HepG2 (cell line): ENCODE measurements around the gene LAMB4. TPM values are rescaled to one million over a fixed set of nuclear protein-coding genes. Genes with fewer than 3 reads are reported as not detected.

ENCODE experiments used
- ATAC-seq: fragments of 200-7000 bp; cut with Tn5 transposase; 3 replicates; pipeline ENCODE4 v1.9.1; 2020; ENCODE audit warnings: mild to moderate bottlenecking, moderate library complexity
- BruUV-seq: library from RNA; stranded (reverse); fragments of 400-500 nt; replicated peaks from 2 replicates; lab custom pipeline; 2021; lab: Mats Ljungman, UMichigan
- CTCF ChIA-PET: fragments of 300-600 bp; formaldehyde crosslinking; extraction: SDS; loops from one replicate; lab custom pipeline; 2021; ENCODE audit warnings: low total read pairs, inconsistent platforms, low intra/inter-chr PET ratio; lab: Yijun Ruan, JAX
- POLR2A ChIA-PET: fragments of 350-600 bp; sonication (Branson Sonifier 250); formaldehyde crosslinking; loops from one replicate; lab custom pipeline; 2020; ENCODE audit warnings: antibody characterized with exemption, inconsistent platforms; lab: Yijun Ruan, JAX
- DNase-seq: peaks from one replicate; pipeline ENCODE4 v3.0.0-alpha.2; 2015; ENCODE audit warnings: low spot score
- FAIRE-seq: peaks from 3 replicates; lab custom pipeline; 2011; peaks lifted over from hg19 to GRCh38; lab: Jason Lieb, UNC
- H2AFZ ChIP-seq: one replicate; pipeline ENCODE4 v1.6.1; 2011; ENCODE audit warnings: low read length, inconsistent platforms
- H3K27ac ChIP-seq: fragments of 300-600 bp; 3 replicates; pipeline ENCODE4 v1.8.0; 2011; ENCODE audit warnings: mixed run types, mild to moderate bottlenecking, mixed read lengths, low read length, inconsistent platforms; ENCODE audit not compliant: insufficient read depth; ENCODE audit errors: extremely low read length
- H3K27me3 ChIP-seq, 2 experiments: fragments of 200-600 bp in 1 of 2; 2 replicates in 1 of 2; 3 replicates in 1 of 2; pipeline versions ENCODE4 v1.6.0 to v1.8.0; 2011; ENCODE audit warnings: low read length in 2 of 2, mild to moderate bottlenecking in 2 of 2, moderate library complexity in 2 of 2, inconsistent platforms in 1 of 2; ENCODE audit not compliant: insufficient read depth in 2 of 2, control insufficient read depth in 1 of 2
- H3K36me3 ChIP-seq, 2 experiments: fragments of 200-600 bp in 1 of 2; replicated peaks in 1 of 2; 2 replicates in 1 of 2; 3 replicates in 1 of 2; pipeline versions ENCODE4 v1.5.1 to v1.8.0; 2011; ENCODE audit warnings: low read length in 2 of 2, inconsistent platforms in 1 of 2; ENCODE audit not compliant: insufficient read depth in 2 of 2, control insufficient read depth in 1 of 2
- H3K4me1 ChIP-seq: 2 replicates; pipeline ENCODE4 v1.5.1; 2012; ENCODE audit warnings: low read length, inconsistent platforms; ENCODE audit not compliant: insufficient read depth
- H3K4me2 ChIP-seq: 2 replicates; pipeline ENCODE4 v1.6.0; 2011; ENCODE audit warnings: low read depth, low read length, inconsistent platforms
- H3K4me3 ChIP-seq, 3 experiments: fragments of 200-600 bp in 1 of 3; sonication (generic), shearing (Covaris generic) in 1 of 3; replicated peaks in 1 of 3; 2 replicates each; pipeline ENCODE4 v1.5.1; 2011 to 2016; ENCODE audit warnings: low read length in 3 of 3, inconsistent platforms in 2 of 3, low read depth in 2 of 3, mild to moderate bottlenecking in 2 of 3, control low read depth in 1 of 3, mixed read lengths in 1 of 3; ENCODE audit not compliant: insufficient read depth in 1 of 3
- H3K79me2 ChIP-seq: one replicate; pipeline ENCODE4 v1.6.1; 2011; ENCODE audit warnings: low read length, inconsistent platforms; ENCODE audit not compliant: insufficient read depth
- H3K9ac ChIP-seq: 2 replicates; pipeline ENCODE4 v1.6.0; 2011; ENCODE audit warnings: mild to moderate bottlenecking, low read depth, low read length, inconsistent platforms; ENCODE audit not compliant: insufficient read depth
- H3K9me3 ChIP-seq: 2 replicates; pipeline ENCODE4 v1.5.1; 2012; ENCODE audit warnings: mild to moderate bottlenecking, low read length
- H4K20me1 ChIP-seq: 2 replicates; pipeline ENCODE4 v1.6.0; 2011; ENCODE audit warnings: inconsistent platforms, mild to moderate bottlenecking, low read length, moderate library complexity; ENCODE audit not compliant: insufficient read depth
- ELF1 ChIP-seq: sonication (generic); formaldehyde crosslinking; IDR thresholded peaks from 2 replicates; pipeline ENCODE4 v1.4.0; 2020; ENCODE audit warnings: missing genetic modification reagents
- MAFK ChIP-seq, 2 experiments: IDR thresholded peaks in 1 of 2; conservative IDR thresholded peaks in 1 of 2; 2 replicates each; pipeline ENCODE4 v1.6.1; 2011; ENCODE audit warnings: improper control_type of control experiment in 2 of 2, low read length in 2 of 2
- ZBTB42 ChIP-seq: sonication (generic); formaldehyde crosslinking; IDR thresholded peaks from 2 replicates; pipeline ENCODE4 v1.5.0; 2020; ENCODE audit warnings: mild to moderate bottlenecking, missing genetic modification reagents
- ZNF609 ChIP-seq: sonication (generic); formaldehyde crosslinking; IDR thresholded peaks from 2 replicates; pipeline ENCODE4 v1.4.0; 2020; ENCODE audit warnings: mild to moderate bottlenecking, missing genetic modification reagents, borderline replicate concordance
- ZSCAN25 ChIP-seq: sonication (generic); formaldehyde crosslinking; IDR thresholded peaks from 2 replicates; pipeline ENCODE4 v1.8.0; 2022; ENCODE audit warnings: mild to moderate bottlenecking, missing genetic modification reagents
- WGBS: methylation state at CpG from one replicate; pipeline ENCODE4 v1.1.6; 2017; ENCODE audit warnings: low lambda C conversion rate; 5-methylcytosine and 5-hydroxymethylcytosine counted together
- in situ Hi-C: cut with HindIII; loops from 2 replicates; pipeline ENCODE4 v1.10.0; 2017; ENCODE audit warnings: low pct_unique_long_range_greater_than_20kb; ENCODE audit not compliant: extremely low pct_ligation_motif_present
- intact Hi-C: fragments of 100-400 bp; cut with micrococcal nuclease; formaldehyde crosslinking; loops from one replicate; pipeline ENCODE4 v1.10.0; 2022; ENCODE audit not compliant: unreplicated experiment
- polyA plus RNA-seq, 8 experiments: library from polyadenylated mRNA; depleted of rRNA in 3 of 8; stranded (reverse) in 7 of 8; unstranded in 1 of 8; fragments of >200 nt; fragmentation: Illumina TruSeq in 4 of 8; extraction: Trizol in 4 of 8; gene quantifications; 2 replicates each; pipeline versions ENCODE4 v1.2.1 to v1.2.3, GENCODE V29; 2011 to 2016; ENCODE audit warnings: low read depth in 4 of 8, missing spikeins in 1 of 8, mixed read lengths in 1 of 8; ENCODE audit not compliant: insufficient read depth in 1 of 8
- total RNA-seq, 5 experiments: library from RNA; depleted of rRNA; stranded (reverse); fragments of >200 nt; fragmentation: Illumina TruSeq; extraction: Trizol; gene quantifications; 2 replicates each; pipeline ENCODE4 v1.2.3, GENCODE V29; 2016; ENCODE audit warnings: low read depth in 1 of 5
- TF ChIP-seq, protein P1 (sequence below), 2 experiments: sonication (generic) in 1 of 2; formaldehyde crosslinking in 1 of 2; IDR thresholded peaks; 2 replicates each; pipeline versions ENCODE4 v1.6.1 to v1.9.0; 2014 to 2022; ENCODE audit warnings: antibody characterized with exemption in 1 of 2, borderline replicate concordance in 1 of 2, inconsistent platforms in 1 of 2, low read depth in 1 of 2, missing genetic modification reagents in 1 of 2

LAMB4 gene
- total and polyA plus RNA-seq, 2 of the 13 experiments (the other 11 are each of a cell fraction or from before 2014, with no cell fraction given), result 0.05 TPM; not detected in 1

GRCh38 chr7:108142180-108142579, 12.0 kb upstream of the LAMB4 start:
- FAIRE-seq, result no peak
- in situ Hi-C loops (no loop called here), intact Hi-C loops (loop anchor here (10.0 kb wide), 2 partner anchors 397 to 677 kb away; partner anchors contain the start of gene CBLL1)
- no TSS peak for BruUV-seq
- H3K79me2 ChIP-seq, result no peaks in the 10 kb centered on the region
- no peak overlapping the region for H3K27ac ChIP-seq
- peaks cover 0 to 9% of the 10 kb centered on the region in 2 experiments; a peak in 1 of 5 replicates for H3K27me3 ChIP-seq
- no peak overlapping the region for H2AFZ ChIP-seq
- POLR2A ChIA-PET, result no interaction called here
- no peaks in the 10 kb centered on the region for H3K9me3 ChIP-seq
- no peak overlapping the region for H3K4me2 ChIP-seq
- no peaks in the 10 kb centered on the region for H3K4me1 ChIP-seq
- no peak overlapping the region for H3K9ac ChIP-seq
- 68% methylated on average over 4 of the region's 4 CpGs for WGBS
- no peak for DNase-seq
- TF ChIP-seq MAFK (conservative IDR thresholded peaks at IDR 0.05 in 1 of 2, IDR thresholded peaks at IDR 0.05 in 1 of 2; ENCODE audit: low read length in 2 of 2), result peak in 1 of 2 experiments; percentile 30; a peak in 1 of 4 replicates
- TF ChIP-seq ZSCAN25 (CRISPR knock-in tag), result no peak
- H3K36me3 ChIP-seq, result no peaks in the 10 kb centered on the region
- no peaks in the 10 kb centered on the region for H4K20me1 ChIP-seq
- CTCF ChIA-PET, result no interaction called here
- H3K4me3 ChIP-seq, result no peak overlapping the region
- no peak for ATAC-seq

GRCh38 chr7:108140671-108141070, 10.5 kb upstream of the LAMB4 start:
- peaks cover 0 to 6% of the 10 kb centered on the region in 2 experiments; a peak in 1 of 5 replicates for H3K27me3 ChIP-seq
- H3K9me3 ChIP-seq, result no peaks in the 10 kb centered on the region
- ATAC-seq, result no peak
- in situ Hi-C loops (no loop called here), intact Hi-C loops (loop anchor here (10.0 kb wide), 2 partner anchors 396 to 676 kb away; partner anchors contain the start of gene CBLL1)
- no peaks in the 10 kb centered on the region for H3K4me1 ChIP-seq
- H3K36me3 ChIP-seq, result no peaks in the 10 kb centered on the region
- no peak for DNase-seq
- CTCF ChIA-PET, result no interaction called here
- H4K20me1 ChIP-seq, result no peaks in the 10 kb centered on the region
- H3K4me3 ChIP-seq, result no peak overlapping the region
- FAIRE-seq, result no peak
- no peak overlapping the region for H3K9ac ChIP-seq
- no peak overlapping the region for H2AFZ ChIP-seq
- H3K27ac ChIP-seq, result no peak overlapping the region
- H3K4me2 ChIP-seq, result no peak overlapping the region
- POLR2A ChIA-PET, result no interaction called here
- BruUV-seq, result no TSS peak
- H3K79me2 ChIP-seq, result no peaks in the 10 kb centered on the region
- TF ChIP-seq, protein P1, sequence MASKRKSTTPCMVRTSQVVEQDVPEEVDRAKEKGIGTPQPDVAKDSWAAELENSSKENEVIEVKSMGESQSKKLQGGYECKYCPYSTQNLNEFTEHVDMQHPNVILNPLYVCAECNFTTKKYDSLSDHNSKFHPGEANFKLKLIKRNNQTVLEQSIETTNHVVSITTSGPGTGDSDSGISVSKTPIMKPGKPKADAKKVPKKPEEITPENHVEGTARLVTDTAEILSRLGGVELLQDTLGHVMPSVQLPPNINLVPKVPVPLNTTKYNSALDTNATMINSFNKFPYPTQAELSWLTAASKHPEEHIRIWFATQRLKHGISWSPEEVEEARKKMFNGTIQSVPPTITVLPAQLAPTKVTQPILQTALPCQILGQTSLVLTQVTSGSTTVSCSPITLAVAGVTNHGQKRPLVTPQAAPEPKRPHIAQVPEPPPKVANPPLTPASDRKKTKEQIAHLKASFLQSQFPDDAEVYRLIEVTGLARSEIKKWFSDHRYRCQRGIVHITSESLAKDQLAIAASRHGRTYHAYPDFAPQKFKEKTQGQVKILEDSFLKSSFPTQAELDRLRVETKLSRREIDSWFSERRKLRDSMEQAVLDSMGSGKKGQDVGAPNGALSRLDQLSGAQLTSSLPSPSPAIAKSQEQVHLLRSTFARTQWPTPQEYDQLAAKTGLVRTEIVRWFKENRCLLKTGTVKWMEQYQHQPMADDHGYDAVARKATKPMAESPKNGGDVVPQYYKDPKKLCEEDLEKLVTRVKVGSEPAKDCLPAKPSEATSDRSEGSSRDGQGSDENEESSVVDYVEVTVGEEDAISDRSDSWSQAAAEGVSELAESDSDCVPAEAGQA (IDR thresholded peaks at IDR 0.05; ENCODE audit: low read depth), result no peak
- TF ChIP-seq, protein P1 (CRISPR knock-in tag; IDR thresholded peaks at IDR 0.05; ENCODE audit: borderline replicate concordance), result no peak
- no peak for TF ChIP-seq ZNF609 (CRISPR knock-in tag)
- TF ChIP-seq ELF1 (CRISPR knock-in tag), result no peak
- no peak for TF ChIP-seq ZBTB42 (CRISPR knock-in tag)
